ENCODE data around the gene FCSK.

Gene FCSK

GRCh38 chr16:70493802-70494201 lies 39.4 kb downstream of the FCSK start:
- no peak overlapping the region for H3K9ac ChIP-seq (ENCODE audit: low read depth, low read length)
- no peaks in the 10 kb centered on the region for H3K4me1 ChIP-seq (ENCODE audit: insufficient read depth, low read length)
- peaks cover 9% of the 10 kb centered on the region; the same call in 1 of the 2 replicates for H3K36me3 ChIP-seq (ENCODE audit: insufficient read depth, low read length)
- H3K9me3 ChIP-seq (ENCODE audit: control insufficient read depth, insufficient read depth, low read length) = no peaks in the 10 kb centered on the region

GRCh38 chr16:70494202-70494770 lies 39.9 kb downstream of the FCSK start:
- H3K9ac ChIP-seq (ENCODE audit: low read depth, low read length) = no peak overlapping the region
- H3K36me3 ChIP-seq (ENCODE audit: insufficient read depth, low read length) = peaks cover 9% of the 10 kb centered on the region; the same call in 1 of the 2 replicates
- H3K9me3 ChIP-seq (ENCODE audit: control insufficient read depth, insufficient read depth, low read length) = no peaks in the 10 kb centered on the region
- no peaks in the 10 kb centered on the region for H3K4me1 ChIP-seq (ENCODE audit: insufficient read depth, low read length)

GRCh38 chr16:70494777-70495176 lies 40.4 kb downstream of the FCSK start:
- Histone ChIP-seq H3K36me3 (ENCODE audit: insufficient read depth, low read length) (peaks cover 9% of the 10 kb centered on the region; the same call in 1 of the 2 replicates), H3K9me3 (ENCODE audit: control insufficient read depth, insufficient read depth, low read length) (no peaks in the 10 kb centered on the region), H3K9ac (ENCODE audit: low read depth, low read length) (no peak overlapping the region), H3K4me1 (ENCODE audit: insufficient read depth, low read length) (no peaks in the 10 kb centered on the region)

GRCh38 chr16:70495425-70496182 lies 41.2 kb downstream of the FCSK start:
- H3K9me3 ChIP-seq (ENCODE audit: control insufficient read depth, insufficient read depth, low read length) = no peaks in the 10 kb centered on the region
- no peak overlapping the region for H3K9ac ChIP-seq (ENCODE audit: low read depth, low read length)
- no peaks in the 10 kb centered on the region for H3K4me1 ChIP-seq (ENCODE audit: insufficient read depth, low read length)
- peaks cover 11% of the 10 kb centered on the region; the same call in 1 of the 2 replicates for H3K36me3 ChIP-seq (ENCODE audit: insufficient read depth, low read length)

- no peaks in the 10 kb centered on the region for H3K4me1 ChIP-seq (ENCODE audit: insufficient read depth, low read length)
- H3K36me3 ChIP-seq (ENCODE audit: insufficient read depth, low read length) = peaks cover 16% of the 10 kb centered on the region; the same call in 1 of the 2 replicates
- H3K9me3 ChIP-seq (ENCODE audit: control insufficient read depth, insufficient read depth, low read length) = no peaks in the 10 kb centered on the region
- H3K9ac ChIP-seq (ENCODE audit: low read depth, low read length) = no peak overlapping the region
Measured at GRCh38 chr16:70496513-70496912, 42.1 kb downstream of the FCSK start.

GRCh38 chr16:70508752-70509151 lies 54.4 kb downstream of the FCSK start:
- no peaks in the 10 kb centered on the region for H3K9me3 ChIP-seq (ENCODE audit: control insufficient read depth, insufficient read depth, low read length)
- H3K9ac ChIP-seq (ENCODE audit: low read depth, low read length) = no peak overlapping the region
- H3K36me3 ChIP-seq (ENCODE audit: insufficient read depth, low read length) = peaks cover 22% of the 10 kb centered on the region
- H3K4me1 ChIP-seq (ENCODE audit: insufficient read depth, low read length) = no peaks in the 10 kb centered on the region

GRCh38 chr16:70510216-70510615 lies 55.8 kb downstream of the FCSK start:
- no peaks in the 10 kb centered on the region for H3K4me1 ChIP-seq (ENCODE audit: insufficient read depth, low read length)
- peaks cover 18% of the 10 kb centered on the region for H3K36me3 ChIP-seq (ENCODE audit: insufficient read depth, low read length)
- H3K9me3 ChIP-seq (ENCODE audit: control insufficient read depth, insufficient read depth, low read length) = no peaks in the 10 kb centered on the region
- H3K9ac ChIP-seq (ENCODE audit: low read depth, low read length) = no peak overlapping the region

- H3K36me3 ChIP-seq (ENCODE audit: insufficient read depth, low read length) = peaks cover 18% of the 10 kb centered on the region
Measured at GRCh38 chr16:70511833-70512232, 57.4 kb downstream of the FCSK start.

GRCh38 chr16:70512456-70512855 lies 58.1 kb downstream of the FCSK start:
- Histone ChIP-seq H3K9ac (ENCODE audit: low read depth, low read length) (no peak overlapping the region), H3K4me1 (ENCODE audit: insufficient read depth, low read length) (no peaks in the 10 kb centered on the region), H3K36me3 (ENCODE audit: insufficient read depth, low read length) (peaks cover 18% of the 10 kb centered on the region), H3K9me3 (ENCODE audit: control insufficient read depth, insufficient read depth, low read length) (no peaks in the 10 kb centered on the region)

More at GRCh38 chr16:70511833-70512232, 57.4 kb downstream of the FCSK start:
- Histone ChIP-seq H3K9ac (ENCODE audit: low read depth, low read length) (no peak overlapping the region), H3K9me3 (ENCODE audit: control insufficient read depth, insufficient read depth, low read length) (no peaks in the 10 kb centered on the region), H3K4me1 (ENCODE audit: insufficient read depth, low read length) (no peaks in the 10 kb centered on the region)

- Histone ChIP-seq H3K36me3 (ENCODE audit: insufficient read depth, low read length) (no peaks in the 10 kb centered on the region; the same call in 1 of the 2 replicates), H3K4me1 (ENCODE audit: insufficient read depth, low read length) (peaks cover 6% of the 10 kb centered on the region; the same call in 1 of the 2 replicates), H3K9me3 (ENCODE audit: control insufficient read depth, insufficient read depth, low read length) (no peaks in the 10 kb centered on the region), H3K9ac (ENCODE audit: low read depth, low read length) (no peak overlapping the region)
Measured at GRCh38 chr16:70520612-70521297, 66.4 kb downstream of the FCSK start.

GRCh38 chr16:70522216-70523075 lies 68.1 kb downstream of the FCSK start:
- peaks cover 14% of the 10 kb centered on the region; the same call in 1 of the 2 replicates for H3K4me1 ChIP-seq (ENCODE audit: insufficient read depth, low read length)
- no peaks in the 10 kb centered on the region for H3K9me3 ChIP-seq (ENCODE audit: control insufficient read depth, insufficient read depth, low read length)
- peak overlapping the region; percentile 100 for H3K9ac ChIP-seq (ENCODE audit: low read depth, low read length)
- peaks cover 12% of the 10 kb centered on the region for H3K36me3 ChIP-seq (ENCODE audit: insufficient read depth, low read length)

- peaks cover 14% of the 10 kb centered on the region for H3K36me3 ChIP-seq (ENCODE audit: insufficient read depth, low read length)
- H3K4me1 ChIP-seq (ENCODE audit: insufficient read depth, low read length) = peaks cover 14% of the 10 kb centered on the region; the same call in 1 of the 2 replicates
- no peaks in the 10 kb centered on the region for H3K9me3 ChIP-seq (ENCODE audit: control insufficient read depth, insufficient read depth, low read length)
- peak within 1 kb of the TSS; percentile 100 for H3K9ac ChIP-seq (ENCODE audit: low read depth, low read length)
Measured at GRCh38 chr16:70523076-70523742, 68.8 kb downstream of the FCSK start, which contains the start of gene COG4. TSS of gene COG4 (minus strand) at chr16:70523554. CDS start at chr16:70523543, 11 bp downstream.

- no peaks in the 10 kb centered on the region for H3K9me3 ChIP-seq (ENCODE audit: control insufficient read depth, insufficient read depth, low read length)
- peak within 1 kb of the TSS; percentile 100 for H3K9ac ChIP-seq (ENCODE audit: low read depth, low read length)
- peaks cover 14% of the 10 kb centered on the region; the same call in 1 of the 2 replicates for H3K4me1 ChIP-seq (ENCODE audit: insufficient read depth, low read length)
- peaks cover 20% of the 10 kb centered on the region for H3K36me3 ChIP-seq (ENCODE audit: insufficient read depth, low read length)
Measured at GRCh38 chr16:70523743-70524398, 69.5 kb downstream of the FCSK start, which contains the start of gene SF3B3. TSS of gene SF3B3 (plus strand) at chr16:70523816. CDS start at chr16:70526657, 2,841 bp downstream.

Data from ES-I3 (cell line).